Measurements from ENCODE around the gene EPB41L3.

GRCh38 chr18:5466256-5466655 is 77.5 kb downstream of the EPB41L3 start:
- TF ChIP-seq POLR2A (IDR thresholded peaks at IDR 0.05; ENCODE audit: low read length): no peak
- no peak for TF ChIP-seq GATA1 (IDR thresholded peaks at IDR 0.05; ENCODE audit: low read depth, low read length)
